HL-60/S4 treated with retinoic acid at 250 ng/mL for 4 days and 3 days (cell line): ENCODE data around the gene SGCE.

Experiments used
- in situ Hi-C: fragments of 300-500 bp; cut with MboI; formaldehyde crosslinking; loops from 2 replicates; pipeline ENCODE4 v1.7.0; 2022; ENCODE audit warnings: low sequenced_read_pairs

Gene SGCE

GRCh38 chr7:94630855-94631254 is 25.1 kb downstream of the SGCE start:
- in situ Hi-C loops, result no loop called here

DNA sequence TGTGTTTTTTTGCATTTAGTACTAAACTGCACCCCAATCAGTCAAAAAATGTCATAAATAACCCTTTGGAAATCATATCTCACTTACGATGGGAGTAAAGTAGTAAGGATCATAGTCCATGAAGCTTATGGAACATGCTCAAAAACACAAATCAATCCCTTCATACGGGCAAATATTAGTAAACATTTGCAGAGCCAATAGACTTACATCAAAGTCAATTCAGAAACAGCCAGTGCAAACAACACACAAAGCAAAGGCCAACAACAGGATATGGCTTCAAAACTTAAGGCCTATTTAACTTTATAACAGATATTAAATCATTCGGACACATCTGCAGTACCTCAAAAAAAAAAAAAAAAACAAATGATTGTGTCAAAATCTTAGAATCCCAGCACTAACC is 32.1 kb downstream of the SGCE start:
- in situ Hi-C loops, result no loop called here

- in situ Hi-C loops, result no loop called here
Measured at GRCh38 chr7:94621120-94621519, 34.8 kb downstream of the SGCE start.

GRCh38 chr7:94620703-94621118 is 35.2 kb downstream of the SGCE start:
- in situ Hi-C loops, result no loop called here

GRCh38 chr7:94618126-94618525 is 37.8 kb downstream of the SGCE start:
- in situ Hi-C loops, result no loop called here

DNA sequence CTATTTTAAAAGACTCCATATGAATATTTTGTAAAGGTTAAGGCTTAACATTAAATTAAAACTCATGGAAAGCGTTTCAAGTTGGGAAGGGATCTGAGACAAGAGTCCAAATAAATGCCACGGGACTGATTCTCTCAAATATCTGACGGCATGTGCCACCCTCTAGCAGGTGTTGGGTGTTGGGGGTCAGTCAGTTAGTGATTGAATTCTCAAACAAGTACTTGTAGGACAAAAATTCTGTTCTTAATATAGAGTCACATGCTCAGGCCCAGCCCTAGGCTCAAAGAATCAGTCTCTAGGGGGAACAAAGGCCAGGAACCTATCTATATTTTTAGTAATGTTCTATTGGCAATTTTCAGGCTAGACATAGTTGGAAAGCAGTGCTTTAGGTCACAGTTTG is 39.1 kb downstream of the SGCE start:
- in situ Hi-C loops, result no loop called here

GRCh38 chr7:94615666-94616065 is 40.3 kb downstream of the SGCE start:
- in situ Hi-C loops, result no loop called here

DNA sequence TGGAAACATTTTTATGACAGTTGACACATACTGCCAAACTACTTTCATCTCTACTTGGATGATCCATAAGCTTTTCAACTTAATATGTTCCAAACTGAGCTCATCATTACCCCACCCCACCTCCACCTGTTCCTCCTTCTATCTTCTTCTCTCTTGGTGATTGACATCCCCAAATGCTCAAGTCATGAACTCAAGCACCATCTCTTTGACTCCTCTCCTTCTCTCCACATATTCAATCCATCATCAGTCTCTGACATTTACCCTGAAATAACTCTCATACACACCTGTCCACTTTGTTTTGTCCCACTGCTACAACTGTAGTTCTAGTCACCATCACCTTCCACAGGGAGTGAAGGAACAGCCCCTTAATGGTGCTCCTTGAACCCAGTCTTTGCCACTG is 43.3 kb downstream of the SGCE start:
- in situ Hi-C loops, result no loop called here

DNA sequence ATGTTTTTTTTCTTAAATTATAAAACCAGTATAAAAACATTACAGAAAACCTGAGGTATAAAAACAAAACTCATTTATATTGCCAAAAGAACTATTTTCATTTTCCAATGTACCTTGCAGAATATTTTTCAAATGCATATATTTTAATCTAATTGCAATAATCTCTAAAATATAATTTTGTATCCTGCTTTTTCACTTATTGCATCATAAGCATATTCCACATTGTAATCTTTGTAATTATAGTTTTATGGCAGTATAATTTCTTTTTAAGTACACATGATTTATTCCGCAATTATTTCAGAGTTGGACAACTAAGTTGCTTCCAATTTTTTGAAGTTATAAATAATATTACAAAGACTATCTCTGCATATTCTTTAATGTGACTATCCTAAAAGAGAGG is 43.7 kb downstream of the SGCE start:
- in situ Hi-C loops, result no loop called here

DNA sequence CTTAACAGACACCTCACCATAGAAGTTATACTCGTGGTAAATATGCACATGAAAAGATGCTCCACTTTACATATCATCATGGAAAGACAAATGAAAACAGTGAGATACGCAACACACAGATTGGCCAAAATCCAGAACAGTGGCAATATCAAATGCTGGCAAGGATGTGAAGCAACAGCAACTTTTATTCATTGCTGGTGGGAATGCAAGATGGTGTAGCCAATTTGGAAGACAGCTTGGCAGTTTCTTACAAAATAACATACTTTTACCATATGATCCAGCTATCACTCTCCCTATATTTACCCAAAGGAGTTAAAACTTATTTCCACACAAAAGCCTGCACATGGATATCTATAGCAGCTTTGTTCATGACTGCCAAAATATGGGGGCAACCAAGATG is 46.4 kb downstream of the SGCE start:
- in situ Hi-C loops, result no loop called here

GRCh38 chr7:94605031-94605430 is 50.9 kb downstream of the SGCE start:
- in situ Hi-C loops, result no loop called here

DNA sequence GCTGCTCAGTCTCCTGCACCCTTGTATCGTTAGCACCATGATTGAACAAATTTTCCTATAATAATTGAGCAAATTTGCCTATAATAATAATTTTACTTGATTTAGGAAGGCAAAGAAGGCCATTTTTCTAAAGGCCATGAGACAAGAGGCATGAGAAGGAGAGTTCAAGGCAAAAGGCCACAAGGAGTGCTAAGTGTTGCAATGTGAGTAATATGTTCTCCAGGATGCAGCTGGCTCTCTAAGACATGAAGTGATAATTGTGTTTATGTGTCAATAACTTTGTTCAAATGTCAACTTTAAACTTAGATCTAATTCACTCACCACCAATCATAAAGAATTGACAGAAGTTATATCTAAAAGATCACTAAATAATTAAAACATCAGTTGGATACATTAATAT is 53.8 kb downstream of the SGCE start:
- in situ Hi-C loops, result no loop called here

- in situ Hi-C loops, result no loop called here
Measured at GRCh38 chr7:94600267-94600666, 55.7 kb downstream of the SGCE start.

GRCh38 chr7:94595717-94596116 is 60.2 kb downstream of the SGCE start:
- in situ Hi-C loops, result no loop called here

DNA sequence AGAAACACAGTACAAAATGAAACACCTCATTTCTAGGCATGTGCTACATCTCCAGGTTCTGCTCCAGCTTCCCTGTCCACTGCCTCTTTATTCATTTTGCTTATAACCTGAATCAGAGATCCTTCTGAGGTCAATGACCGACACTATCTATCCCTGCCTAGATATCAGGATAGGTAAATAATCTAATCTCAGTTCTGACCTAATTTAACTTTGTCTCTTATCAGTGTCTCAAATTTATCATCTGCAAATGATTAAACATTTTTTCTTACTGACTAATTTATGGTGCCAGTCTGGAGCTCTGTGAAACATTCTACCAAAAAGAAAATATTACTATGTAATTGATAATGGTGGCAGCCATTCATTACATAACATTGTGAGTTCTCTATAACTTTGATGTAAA is 61.1 kb downstream of the SGCE start:
- in situ Hi-C loops, result no loop called here

DNA sequence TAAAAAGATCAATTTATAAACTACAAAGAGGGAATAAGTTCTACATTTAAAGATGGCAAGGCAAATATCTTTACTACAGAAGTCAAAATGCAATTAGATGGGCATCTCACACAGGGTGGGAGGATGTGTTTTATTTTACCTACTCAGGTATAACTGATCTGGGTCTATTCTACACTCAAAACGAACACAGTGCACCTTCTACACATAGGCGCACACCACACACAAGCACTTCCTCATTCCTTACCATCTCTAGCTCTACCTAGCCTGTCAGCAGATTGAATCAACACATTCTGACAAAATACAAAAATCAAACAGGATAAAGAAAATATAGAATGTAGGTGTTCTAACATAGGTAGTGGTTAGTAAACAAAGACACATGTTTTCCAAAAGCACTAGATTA is 64.8 kb downstream of the SGCE start:
- in situ Hi-C loops, result no loop called here

DNA sequence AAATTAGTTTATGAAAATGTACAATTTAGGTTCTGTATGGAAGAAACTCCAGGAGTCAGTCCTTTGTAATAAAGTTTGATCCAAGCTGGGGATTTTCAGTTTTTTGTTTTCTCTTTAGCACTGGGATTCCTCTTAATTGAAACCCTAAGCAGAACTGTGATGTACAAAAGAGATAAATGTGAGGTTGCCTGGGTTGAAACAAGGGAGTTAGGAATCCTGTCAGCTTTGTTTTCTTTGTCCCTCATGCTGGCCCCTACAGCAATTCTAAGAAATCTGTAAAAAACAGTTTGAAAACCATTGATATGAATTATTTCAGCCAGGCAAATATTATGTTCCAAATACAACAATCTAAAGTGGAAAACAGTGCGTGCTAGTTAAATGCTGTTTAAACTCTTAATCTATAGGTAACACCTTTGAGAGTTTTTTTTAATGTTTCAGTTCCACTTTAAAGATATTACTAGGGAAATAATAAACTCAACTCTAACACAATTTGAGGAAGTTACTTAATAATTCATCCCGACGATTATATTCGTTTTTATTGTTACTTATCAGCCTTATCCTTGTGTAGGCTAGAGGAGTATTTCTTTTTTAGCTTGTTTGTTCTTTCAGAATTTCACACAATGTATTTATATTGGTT is 65.3 kb downstream of the SGCE start:
- in situ Hi-C loops, result no loop called here

GRCh38 chr7:94588075-94588474 is 67.9 kb downstream of the SGCE start:
- in situ Hi-C loops, result no loop called here

DNA sequence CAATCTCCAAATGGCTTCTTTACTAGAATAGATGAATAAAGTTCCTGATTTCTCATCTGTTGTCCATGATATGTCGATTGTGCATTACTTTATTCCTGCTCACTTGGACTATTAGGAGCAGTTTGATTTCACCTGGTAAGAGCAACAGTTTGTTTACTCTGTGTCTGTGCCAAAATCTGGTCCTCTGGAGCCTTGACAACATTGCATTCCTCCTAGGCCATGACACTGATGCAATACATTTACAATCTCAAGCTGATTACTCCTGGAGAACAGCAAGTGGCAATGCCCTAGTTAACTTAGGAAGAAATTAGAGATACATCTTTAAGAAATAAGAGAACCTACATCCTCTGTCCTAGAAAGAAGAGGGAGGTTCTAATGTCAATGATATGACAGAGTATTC is 71.8 kb downstream of the SGCE start:
- in situ Hi-C loops, result no loop called here

DNA sequence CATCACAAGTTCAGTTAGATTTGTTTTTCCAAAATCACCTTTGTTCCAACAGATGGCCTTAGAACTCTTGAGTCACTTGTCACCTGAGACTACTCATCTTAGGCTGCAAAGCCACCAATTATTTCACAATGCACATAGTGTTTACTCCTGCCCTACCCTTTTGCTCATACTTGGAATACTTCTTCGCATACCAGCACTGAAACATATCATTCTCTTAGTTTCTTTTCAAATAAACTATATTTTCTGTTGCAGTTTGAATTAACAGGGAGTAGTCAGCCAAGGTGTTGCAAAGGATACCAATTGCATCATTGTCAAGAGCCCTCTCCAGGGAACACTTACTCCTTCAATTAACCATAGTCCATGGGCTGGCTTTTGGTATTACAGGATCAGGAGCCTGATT is 75.3 kb downstream of the SGCE start:
- in situ Hi-C loops, result no loop called here

DNA sequence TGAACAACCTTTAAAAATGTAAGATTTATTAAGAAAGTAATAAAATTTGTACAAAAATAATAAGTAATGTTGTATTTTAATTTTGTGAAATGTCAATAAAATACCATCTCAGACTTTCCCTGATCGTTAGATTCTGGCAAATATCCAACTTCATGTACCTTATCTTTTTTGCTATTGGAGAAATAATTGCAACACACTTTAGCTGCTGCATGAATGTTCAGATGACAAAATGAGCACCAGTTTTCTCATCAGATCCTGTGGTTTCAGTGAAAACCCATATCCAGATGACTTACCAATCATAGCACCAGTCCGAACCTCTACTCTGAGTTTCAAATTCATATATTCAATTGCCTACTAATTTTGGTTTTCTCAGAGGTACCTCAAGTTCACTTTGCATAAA is 76.5 kb downstream of the SGCE start:
- in situ Hi-C loops, result no loop called here

GRCh38 chr7:94578614-94579013 is 77.3 kb downstream of the SGCE start:
- in situ Hi-C loops, result no loop called here

GRCh38 chr7:94577357-94577756 is 78.6 kb downstream of the SGCE start:
- in situ Hi-C loops, result no loop called here

DNA sequence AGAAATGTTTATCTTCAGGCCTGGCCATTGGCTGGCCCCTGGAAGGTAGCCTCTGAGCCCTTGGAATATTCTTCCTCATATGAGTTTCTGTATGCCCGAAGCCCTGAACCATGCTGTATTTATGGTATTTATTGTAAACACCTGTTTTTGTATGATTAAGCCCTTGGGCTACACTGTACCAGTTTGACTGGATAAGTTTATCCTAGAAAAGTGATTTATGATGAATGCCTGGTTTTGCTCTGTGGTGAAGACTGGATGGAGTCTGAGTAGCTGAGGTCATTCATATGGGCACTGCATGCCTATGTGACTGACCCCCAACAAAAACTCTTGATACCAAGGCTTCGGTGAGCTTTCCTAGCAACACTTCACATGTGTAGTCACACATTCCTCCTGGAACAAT is 79.6 kb downstream of the SGCE start:
- in situ Hi-C loops, result no loop called here
